Activated naive CD4-positive, alpha-beta T cell (primary cell): Measurements from ENCODE around the gene DENND5A.
"Not testable (repeated sequence)": the region's sequence is repeated elsewhere in the genome, so short reads cannot be mapped to it uniquely, and the experiment has no call there.

ENCODE experiments used
- DNase-seq, 4 experiments: peaks; one replicate each; lab custom pipeline; 2025; lab: John Stamatoyannopoulos, UW

DENND5A gene

DNA sequence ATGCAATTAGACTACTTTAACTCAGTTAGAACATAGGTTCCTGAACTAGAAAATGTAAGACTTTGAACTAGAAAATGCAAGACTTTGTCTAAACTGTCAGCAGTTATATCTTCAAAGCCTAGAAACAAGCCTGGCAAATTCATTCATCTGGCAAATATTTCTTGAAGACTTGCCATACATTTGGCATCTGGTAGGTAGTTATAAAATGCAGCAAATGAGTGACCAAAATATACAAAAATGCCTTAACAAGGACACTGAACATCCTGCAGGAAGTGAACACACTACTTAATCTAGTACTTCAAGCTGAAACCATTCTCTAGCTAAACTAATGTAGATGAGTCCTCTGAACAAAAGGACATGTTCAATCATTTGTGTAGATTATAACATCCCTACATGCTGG lies 89.0 kb downstream of the DENND5A start:
- DNase-seq: no peak

- DNase-seq: no peak
Observed at GRCh38 chr11:9172389-9172788, 92.8 kb downstream of the DENND5A start.

GRCh38 chr11:9170450-9170849 lies 94.7 kb downstream of the DENND5A start:
- DNase-seq: no peak

DNA sequence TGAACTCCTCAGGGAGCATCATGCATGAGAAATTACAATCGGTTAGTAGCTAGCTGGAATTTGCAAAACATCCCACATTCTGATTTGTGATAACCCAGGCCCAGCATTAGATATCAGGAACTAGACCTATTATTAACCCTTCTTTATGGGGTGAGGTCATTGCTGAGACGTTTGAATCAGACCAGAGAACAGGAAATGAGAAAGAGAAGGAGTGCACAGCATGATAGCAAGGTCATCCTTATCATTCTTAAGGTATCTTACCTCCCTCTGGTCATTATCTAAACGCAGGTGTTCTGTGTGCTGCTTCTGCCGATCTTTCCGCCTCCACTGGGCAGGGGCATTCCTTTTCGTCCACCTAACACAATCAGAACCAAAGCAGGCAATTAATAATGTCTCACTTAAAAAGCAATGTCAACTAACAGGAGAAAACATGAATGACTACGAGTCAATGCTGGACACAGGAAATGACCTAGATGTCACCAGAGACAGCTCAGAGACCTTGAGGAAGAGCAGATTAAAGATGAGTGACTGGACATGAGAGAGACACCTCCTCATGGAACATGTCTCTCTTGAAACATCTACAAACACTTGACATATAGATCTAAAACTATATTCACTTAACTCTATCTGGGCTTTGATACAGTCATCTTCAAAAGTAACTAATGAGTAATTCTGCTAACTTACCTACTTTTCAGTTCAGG lies 95.4 kb downstream of the DENND5A start:
- no peak for DNase-seq

DNA sequence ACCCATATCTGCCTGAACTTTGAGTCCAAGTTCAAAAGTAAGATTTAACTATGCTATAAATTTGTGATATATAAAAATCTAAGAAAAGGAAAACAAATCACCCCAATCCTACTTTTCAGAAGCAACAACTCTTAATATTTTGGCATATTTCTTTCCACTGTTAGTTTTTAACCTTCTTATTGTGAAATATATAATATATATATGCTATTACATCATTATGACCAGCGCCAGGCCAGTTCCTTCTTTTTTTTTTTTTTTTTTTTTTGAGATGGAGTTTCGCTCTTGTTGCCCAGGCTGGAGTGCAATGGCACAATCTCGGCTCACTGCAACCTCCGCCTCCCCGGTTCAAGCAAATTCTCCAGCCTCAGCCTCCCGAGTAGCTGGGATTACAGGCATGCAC lies 103.2 kb downstream of the DENND5A start:
- not testable (repeated sequence) for DNase-seq

DNA sequence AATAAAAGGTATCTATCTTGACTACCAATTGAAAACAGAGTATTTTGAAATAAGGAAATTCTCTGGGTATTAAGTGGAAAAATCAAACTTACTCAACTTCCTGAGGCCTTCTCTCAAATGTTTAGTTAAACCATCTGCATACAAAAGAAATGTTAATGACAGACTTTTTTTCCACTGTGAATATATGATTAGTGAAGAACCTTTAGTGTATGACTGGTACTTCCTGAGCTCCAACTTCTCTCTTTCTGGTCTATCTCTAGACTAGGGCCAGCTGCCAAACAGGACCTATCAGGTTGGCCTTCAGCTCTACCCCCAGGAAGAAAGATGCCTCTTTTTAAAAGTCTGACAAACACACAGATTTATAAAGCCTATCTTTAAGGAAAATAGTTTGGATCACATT lies 105.0 kb downstream of the DENND5A start:
- no peak for DNase-seq

- DNase-seq: no peak
Observed at GRCh38 chr11:9158898-9159391, 106.2 kb downstream of the DENND5A start.

- DNase-seq: no peak
Observed at GRCh38 chr11:9155930-9156329, 109.2 kb downstream of the DENND5A start.

GRCh38 chr11:9153651-9154050 lies 111.5 kb downstream of the DENND5A start:
- DNase-seq: no peak

- DNase-seq: no peak
Observed at GRCh38 chr11:9151631-9152030, 113.5 kb downstream of the DENND5A start.

DNA sequence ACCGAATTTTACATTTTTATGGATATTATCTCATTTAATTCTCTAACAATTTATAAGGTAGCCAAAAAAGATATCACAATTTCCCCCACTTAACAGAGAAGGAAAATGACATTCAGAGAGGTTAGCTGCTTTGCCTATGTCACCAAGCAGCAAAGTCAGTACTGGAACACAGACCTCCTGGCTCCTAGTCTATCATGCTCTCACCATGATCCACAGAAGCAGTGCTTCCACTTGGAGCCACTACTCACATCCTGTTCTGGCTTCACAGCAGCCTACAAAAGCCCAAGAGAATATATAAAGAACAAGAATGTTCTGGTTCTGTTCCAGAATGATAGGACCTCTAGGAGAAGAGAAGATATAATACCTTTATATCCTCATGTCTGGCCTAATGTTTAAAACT lies 114.2 kb downstream of the DENND5A start:
- no peak for DNase-seq

- no peak for DNase-seq
Observed at GRCh38 chr11:9150501-9150900, 114.6 kb downstream of the DENND5A start.

- no peak for DNase-seq
Observed at GRCh38 chr11:9148727-9149126, 116.4 kb downstream of the DENND5A start.

DNA sequence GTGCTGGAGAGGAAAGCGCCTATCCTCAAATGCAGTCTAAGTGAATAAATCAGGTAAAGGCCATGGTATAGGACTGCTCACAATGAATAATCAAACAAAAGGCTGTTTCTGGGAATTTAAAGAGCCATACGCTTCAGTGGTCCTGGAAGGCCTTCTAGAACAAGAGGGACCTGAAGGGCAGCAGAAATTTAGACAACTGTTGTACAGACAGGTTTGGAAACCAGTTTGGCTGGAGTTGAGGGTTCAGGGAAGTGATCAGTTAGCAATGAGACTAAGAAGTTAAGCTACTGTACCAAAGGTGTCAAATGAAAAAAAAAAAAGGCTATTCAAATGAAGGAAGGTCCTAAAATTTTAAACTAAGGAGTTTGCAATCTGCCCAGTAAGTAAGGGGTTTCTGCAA lies 117.1 kb downstream of the DENND5A start:
- DNase-seq: no peak

GRCh38 chr11:9146477-9146876 lies 118.7 kb downstream of the DENND5A start:
- no peak for DNase-seq

DNA sequence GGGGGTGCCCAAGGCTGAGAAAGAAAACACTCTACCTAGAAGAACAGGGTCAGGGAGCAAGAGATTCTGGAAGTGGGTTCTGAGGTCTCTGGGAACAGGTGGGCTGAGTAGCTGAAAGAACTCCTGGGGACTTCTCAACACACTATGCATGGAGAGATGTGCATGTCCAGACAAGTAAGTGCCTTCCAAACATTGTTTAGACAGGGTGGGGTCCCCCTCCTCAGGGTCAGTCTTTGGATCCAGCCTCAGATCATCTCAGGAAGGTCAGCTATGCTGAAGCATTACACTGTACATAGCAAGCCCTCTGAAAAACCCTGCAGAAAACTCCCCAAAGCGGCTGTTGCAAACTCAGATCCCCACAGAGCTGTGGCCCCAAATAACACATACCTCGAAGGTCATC lies 119.9 kb downstream of the DENND5A start:
- no peak for DNase-seq

GRCh38 chr11:9144828-9145227 lies 120.3 kb downstream of the DENND5A start:
- no peak for DNase-seq

- DNase-seq: no peak
Observed at GRCh38 chr11:9143721-9144120, 121.4 kb downstream of the DENND5A start.

GRCh38 chr11:9142732-9143131 lies 122.4 kb downstream of the DENND5A start:
- DNase-seq: no peak

- no peak for DNase-seq
Observed at GRCh38 chr11:9141186-9141585, 124.0 kb downstream of the DENND5A start.

- DNase-seq: no peak
Observed at GRCh38 chr11:9139628-9140357, 125.4 kb downstream of the DENND5A start.

DNA sequence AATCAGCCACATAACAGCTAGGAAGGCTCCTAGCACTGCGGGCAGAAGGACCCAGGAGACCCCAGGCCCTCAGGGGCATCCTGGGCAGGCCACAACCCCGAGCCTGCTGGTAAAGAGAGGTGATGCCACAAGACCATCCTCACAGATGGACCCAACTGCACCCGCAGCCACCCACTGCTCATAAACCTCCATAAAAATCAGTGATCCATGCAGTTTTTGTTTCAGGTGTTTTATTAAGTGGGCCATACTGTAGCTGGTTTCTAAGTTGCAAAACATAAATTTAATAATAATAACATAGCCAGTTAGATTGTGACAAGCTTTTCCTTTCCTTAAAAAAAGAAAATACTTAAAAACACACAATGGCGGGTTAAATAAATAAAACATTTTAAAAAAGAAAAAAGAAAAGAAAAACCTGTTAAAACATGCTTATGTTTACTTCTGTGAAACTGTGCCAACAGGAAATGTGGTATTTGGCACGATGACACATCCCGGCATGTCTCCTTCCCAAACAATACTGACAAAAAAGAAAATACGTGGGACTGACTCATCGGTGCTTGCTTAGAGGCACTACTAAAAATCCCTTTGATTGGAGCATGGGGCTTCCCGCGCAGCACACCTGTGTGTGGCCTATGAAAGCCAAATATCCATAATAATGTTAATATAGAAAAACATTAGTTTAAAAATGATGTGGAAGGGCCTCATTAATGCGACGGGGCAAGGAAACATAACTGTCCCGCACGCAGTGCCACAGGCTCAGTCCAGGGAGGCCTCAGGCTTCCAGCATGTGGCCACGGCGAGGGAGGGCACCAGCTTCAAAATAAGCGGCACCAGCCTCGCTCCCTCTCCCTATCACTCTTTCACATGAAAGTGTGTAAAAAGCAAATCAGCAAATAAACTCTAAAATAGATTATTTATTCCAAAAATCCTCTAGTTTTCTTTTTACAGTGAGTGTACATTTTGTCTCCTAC lies 126.3 kb downstream of the DENND5A start:
- no peak for DNase-seq

- DNase-seq: no peak
Observed at GRCh38 chr11:9138133-9138453, 127.1 kb downstream of the DENND5A start.
